Kasumi-1 (cell line): ENCODE results near the gene HCK.

Experiments
- DNase-seq, 2 experiments: peaks; one replicate each; lab custom pipeline; 2025; lab: John Stamatoyannopoulos, UW

Gene HCK

DNA sequence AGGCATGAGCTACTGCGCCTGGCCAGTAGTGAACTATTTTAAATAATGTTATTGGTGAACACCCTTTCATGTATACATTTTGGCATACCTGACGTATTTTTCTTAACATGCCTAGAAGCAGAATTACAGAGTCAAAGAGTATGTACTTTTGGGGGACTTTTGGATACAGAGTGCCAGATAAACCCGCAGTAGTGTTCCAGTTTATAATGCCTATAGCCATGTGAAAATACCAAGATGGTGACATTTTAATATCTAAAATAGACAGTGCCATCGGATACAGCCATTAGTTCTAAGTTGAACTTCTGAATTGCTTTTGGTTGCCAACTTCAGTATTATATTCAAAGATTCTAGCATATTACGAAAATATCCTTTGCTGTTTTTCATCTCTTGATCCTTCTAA, 77.8 kb downstream of the HCK start:
- DNase-seq: no peak

DNA sequence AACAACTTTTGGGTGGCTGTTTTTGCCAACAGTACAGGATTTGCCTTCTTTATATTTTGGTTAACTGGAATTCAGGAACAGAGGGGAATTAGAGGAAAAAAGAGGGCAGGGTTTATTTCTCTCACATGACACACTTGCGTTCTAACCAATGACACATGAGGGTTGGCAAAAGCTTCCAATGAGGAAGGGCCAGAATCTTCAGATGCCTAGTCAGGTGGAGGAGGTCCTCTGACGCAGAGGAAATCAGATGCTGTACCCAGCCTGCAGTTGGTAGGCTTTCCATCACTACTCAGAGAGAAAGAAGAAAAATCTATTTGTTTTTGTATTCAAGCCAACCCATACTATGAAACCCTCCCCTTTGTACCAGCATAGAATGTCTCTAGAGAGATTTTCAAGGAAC, 78.3 kb downstream of the HCK start:
- DNase-seq: no peak

DNA sequence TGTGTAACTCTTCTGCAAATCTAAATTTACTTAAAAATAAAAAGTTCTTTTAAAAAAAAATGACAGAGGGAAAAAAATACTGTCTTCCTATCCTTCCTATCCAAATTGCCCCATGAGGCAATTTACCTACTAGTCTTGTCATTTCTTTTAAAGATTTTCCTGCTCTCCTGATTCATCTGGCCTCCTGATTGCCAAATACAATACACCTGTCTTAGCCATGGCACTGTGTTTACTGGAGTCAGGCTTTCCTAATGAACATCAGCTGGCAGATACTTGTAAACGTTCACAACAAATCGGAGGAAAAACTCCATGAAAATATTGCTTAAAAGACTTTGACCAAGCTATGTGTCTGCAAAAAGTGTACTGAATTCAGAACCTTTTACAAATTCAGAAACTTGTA, 78.9 kb downstream of the HCK start:
- no peak for DNase-seq

DNA sequence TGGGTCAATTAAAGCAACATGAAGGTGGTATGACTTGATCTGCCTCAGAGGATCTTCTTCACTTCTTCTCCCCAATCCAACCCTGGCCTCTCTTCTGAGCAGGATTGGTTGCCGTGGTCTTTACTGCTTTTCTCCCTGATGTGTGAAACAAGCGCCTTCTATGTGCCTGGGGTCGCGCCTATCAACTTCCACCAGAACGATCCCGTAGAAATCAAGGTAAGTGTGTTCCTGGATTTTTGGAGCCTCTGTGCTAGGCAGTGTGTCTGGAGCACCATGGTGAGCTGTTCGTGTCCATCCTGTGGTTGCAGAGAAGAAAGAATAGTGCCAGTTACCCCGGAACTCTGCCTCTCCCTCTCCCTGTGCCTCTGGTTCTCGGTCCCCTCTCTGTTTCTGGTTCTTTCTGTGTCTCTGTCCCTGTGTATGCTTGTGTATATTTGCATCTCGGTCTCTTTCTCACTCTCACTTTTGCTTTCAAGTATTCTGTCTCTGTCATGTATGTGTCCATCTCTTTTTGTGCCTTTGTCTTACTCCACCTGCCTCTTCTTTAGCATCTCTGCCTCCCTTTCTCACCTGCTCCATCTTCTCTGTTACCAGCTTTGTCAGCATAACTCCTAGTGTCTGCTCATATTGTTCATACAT, 81.0 kb downstream of the HCK start:
- DNase-seq: no peak

DNA sequence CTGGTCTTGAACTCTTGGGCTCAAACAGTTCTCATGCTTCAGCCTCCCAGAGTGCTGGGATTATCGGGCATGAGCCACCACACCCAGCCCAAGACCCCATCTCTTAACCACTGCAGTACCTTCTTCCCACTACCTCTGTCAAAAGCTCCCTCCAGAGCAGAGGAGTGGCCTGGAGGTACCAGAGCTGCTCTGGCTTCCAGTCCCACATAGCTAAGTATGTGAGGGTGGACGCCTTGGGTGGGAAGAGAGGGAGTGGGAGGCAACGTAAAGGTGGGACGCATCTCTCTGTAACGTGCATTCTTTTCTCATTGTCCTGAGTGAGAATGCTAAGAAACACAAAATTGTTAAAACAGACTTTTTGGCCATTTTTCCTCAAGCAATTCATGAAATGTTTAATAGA, 82.0 kb downstream of the HCK start:
- DNase-seq: no peak

DNA sequence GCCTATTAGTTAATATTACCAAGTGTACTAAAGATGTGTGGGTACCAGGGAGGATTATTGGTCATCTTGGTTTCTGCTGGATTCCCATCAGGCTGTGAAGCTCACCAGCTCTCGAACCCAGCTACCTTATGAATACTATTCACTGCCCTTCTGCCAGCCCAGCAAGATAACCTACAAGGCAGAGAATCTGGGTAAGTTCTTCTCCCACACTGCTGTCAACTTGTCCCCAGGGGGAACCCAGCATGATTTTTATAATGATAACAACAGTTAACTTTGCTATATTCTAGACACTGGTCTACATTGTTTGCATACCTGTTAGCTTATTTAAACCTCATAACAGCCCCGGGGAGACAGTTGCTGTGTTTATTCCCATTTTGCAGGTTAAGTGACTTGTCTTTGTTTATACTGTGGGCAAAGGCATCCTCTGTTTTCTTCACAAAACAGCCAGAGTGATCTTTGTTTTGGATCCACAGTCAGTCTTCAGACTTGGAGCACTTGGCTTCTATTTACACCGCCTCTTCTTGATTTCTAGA, 84.0 kb downstream of the HCK start:
- DNase-seq: no peak

DNA sequence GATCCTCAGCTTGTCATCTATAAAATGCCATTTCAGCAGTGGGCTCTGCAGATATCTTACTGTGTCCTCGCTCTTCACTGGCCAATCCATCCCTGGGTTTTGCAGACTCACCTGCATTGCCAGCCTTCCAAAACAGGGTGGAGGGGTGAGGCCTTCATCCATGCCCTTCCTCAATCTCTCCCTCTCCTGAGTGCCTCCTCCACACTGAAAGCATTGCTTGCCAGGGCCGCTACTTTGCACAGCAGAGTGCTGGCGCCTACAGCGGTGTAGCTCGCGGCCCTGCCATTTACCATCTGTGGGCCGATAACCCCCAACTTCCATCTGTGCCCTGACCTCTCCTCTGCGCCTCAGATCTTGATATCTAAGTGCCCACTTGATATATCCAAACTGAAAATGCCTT, 86.9 kb downstream of the HCK start:
- no peak for DNase-seq

DNA sequence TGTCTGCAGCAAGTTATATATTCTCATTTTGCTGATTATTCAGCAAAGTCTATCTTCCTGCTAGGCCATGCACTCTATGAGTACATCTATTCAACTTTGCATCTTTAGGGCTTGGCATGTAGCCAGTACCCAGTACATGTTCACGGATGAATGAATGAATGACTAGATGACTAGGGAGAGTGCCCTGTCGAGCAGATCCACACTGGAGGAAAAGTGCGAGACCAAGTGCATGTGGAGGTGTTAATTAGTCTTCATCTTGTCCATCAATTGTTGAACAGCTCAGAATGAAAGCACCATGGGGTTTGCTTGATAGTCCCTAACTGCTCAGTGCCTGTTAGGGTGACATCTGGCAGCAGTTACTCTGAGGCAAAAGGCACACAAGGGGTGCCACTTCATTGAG, 87.9 kb downstream of the HCK start:
- no peak for DNase-seq

DNA sequence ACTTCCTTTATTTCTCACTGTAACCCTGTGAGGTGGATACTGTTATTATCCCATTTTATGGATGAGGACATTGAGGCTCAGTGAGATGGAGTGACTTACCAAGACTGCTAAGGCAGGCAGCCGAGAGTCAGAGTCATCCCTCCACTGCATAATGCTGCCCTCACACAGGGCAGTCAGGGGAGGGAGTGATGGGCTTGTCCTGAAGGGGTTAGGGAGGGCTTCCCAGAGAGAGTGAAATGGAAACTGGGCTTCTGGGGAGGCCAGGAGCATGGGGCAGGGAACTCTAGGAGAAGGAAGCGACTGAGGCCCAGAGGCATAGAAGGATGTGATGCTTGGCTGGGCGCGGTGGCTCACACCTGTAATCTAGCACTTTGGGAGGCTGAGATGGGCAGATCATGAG, 88.6 kb downstream of the HCK start:
- no peak for DNase-seq

DNA sequence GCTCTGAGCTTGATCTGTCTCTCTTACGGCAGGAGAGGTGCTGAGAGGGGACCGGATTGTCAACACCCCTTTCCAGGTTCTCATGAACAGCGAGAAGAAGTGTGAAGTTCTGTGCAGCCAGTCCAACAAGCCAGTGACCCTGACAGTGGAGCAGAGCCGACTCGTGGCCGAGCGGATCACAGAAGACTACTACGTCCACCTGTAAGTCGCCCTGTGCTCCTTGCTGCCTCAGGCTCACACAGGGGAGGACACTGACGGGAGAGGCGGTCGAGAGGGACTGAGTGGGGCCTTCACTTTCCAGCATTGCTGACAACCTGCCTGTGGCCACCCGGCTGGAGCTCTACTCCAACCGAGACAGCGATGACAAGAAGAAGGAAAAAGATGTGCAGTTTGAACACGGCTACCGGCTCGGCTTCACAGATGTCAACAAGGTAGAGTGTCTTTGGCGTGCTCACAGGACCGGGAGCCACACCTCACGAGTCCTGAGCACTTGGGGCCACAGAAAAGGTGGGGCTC, 89.5 kb downstream of the HCK start:
- no peak for DNase-seq

DNA sequence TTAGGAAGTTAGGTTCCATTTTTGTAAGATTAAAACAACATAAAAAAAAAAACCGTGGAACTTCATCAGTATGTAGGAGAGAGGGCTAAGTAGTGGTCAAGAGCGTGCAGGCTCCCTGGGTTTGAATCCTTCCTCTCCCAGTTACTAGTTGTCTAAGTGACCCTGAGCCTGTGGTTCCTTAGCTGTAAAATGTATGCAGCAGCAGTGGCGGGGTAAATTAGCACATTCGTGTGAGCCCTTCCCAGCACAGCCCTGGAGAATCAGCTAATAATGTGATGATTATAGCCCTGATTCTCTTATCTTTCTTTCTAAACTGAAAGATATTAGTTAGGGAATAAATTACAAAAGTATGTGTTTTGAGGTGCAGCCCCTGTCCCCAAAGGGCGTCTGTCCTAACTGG, 90.0 kb downstream of the HCK start:
- DNase-seq: no peak

DNA sequence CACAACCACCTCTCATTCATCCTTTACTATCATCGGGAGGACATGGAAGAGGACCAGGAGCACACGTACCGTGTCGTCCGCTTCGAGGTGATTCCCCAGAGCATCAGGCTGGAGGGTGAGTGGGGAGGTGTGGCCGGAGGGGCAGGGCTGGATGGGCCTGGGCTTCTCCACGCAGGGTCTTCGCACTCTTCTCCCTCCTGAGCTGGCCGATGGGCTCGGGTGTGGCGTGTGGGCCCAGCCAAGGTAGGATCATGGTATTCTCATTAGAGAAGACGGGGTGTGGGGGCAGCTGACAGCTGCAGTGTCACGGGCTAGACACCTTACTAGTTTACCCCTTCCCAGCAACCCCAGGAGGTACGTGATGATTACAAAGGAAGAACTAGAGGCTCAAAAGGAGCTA, 90.9 kb downstream of the HCK start:
- DNase-seq: no peak

DNA sequence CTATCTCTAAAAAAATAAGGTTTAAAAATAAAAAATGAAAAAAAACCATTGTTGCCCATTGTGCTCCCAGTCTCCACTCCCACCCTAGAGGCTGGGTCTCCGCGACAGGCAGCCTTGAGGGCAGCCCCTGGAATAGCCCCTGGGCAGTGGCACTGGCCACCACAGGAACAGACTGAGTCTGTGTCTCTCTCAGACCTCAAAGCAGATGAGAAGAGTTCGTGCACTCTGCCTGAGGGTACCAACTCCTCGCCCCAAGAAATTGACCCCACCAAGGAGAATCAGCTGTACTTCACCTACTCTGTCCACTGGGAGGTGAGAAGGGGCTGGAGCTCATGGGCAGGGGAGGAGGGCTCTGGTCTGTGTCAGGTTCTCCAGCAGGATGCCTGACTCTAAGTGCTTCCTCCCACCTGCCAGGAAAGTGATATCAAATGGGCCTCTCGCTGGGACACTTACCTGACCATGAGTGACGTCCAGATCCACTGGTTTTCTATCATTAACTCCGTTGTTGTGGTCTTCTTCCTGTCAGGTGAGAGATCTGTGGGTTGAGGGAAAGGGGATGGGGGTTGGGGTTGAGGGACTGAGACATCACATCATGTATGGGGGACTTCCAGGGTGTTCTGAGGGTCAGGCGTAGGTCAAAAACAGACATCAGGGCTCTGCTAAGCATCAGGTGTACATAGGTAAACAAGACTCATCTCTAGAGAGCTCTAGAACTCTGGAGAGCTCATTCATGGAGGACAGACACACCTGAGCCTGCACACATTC, 93.0 kb downstream of the HCK start:
- DNase-seq: no peak

DNA sequence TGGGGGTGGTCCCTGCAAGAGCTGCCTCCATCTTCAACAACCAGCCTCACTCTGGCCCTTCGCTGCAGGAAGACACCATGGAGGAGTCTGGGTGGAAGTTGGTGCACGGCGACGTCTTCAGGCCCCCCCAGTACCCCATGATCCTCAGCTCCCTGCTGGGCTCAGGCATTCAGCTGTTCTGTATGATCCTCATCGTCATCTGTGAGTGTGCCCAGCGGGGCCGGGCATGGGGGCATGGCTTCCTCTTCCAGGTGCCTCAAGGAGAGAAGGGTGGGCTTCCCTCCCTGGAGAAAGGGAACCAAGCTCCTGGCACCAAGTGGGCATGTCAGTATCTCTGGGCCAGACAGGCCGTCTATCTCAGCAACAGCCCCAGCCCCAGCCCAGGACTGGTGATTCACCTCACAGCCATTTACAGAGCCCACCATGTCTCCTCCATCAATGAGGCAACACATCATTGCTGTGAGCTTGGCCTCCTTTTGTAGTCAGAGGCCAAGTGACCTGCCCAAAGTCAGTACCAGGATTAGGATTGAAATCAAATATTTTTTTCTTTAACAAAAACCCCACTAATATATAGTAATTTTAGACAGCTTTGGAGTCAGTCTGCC, 97.6 kb downstream of the HCK start:
- DNase-seq: no peak

DNA sequence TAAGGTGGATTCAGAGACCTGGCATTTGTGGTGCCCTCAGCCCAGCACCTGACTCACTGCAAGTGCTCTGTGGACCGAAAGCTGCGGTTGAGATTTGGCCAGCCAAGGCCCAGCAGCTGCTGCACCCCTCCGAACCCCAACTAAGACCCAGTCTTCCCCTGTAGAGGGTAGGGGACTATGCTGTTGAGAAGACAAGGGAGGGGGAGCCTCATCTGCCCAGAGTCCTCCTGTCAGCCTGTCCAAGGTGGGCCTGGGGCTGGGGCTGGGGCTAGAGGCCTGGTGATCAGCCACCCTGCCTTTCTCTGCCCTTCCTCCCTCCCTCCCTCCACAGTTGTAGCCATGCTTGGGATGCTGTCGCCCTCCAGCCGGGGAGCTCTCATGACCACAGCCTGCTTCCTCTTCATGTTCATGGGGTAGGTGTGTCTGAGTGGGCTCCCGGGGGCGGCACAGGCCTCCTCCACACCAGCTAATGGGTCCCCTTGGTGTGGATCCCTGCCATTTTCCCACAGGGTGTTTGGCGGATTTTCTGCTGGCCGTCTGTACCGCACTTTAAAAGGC, 98.3 kb downstream of the HCK start:
- no peak for DNase-seq
